HCT116 (cell line): ENCODE data around the gene PIK3R2. TPM values are rescaled to one million over a fixed set of nuclear protein-coding genes. Genes with fewer than 3 reads are reported as not detected.

Experiments used
- ATAC-seq: fragments of 200-7000 bp; cut with Tn5 transposase; 2 replicates; pipeline ENCODE4 v1.9.1; 2020; ENCODE audit warnings: mild to moderate bottlenecking, moderate library complexity
- BruUV-seq: library from RNA; stranded (reverse); fragments of 400-500 nt; replicated peaks from 2 replicates; lab custom pipeline; 2021; lab: Mats Ljungman, UMichigan
- CTCF ChIA-PET: fragments of 300-600 bp; sonication (Branson Sonifier 250); formaldehyde crosslinking; loops from one replicate; lab custom pipeline; 2021; ENCODE audit warnings: antibody characterized with exemption; lab: Charles Lee
- POLR2A ChIA-PET: fragments of 300-600, 350-600 bp; sonication (Branson Sonifier 250); formaldehyde crosslinking; loops from one replicate; lab custom pipeline; 2021; ENCODE audit warnings: antibody characterized with exemption; lab: Charles Lee
- RAD21 ChIA-PET, 2 experiments: fragments of 300-600 bp; sonication (Branson Sonifier 250); formaldehyde crosslinking; loops; one replicate each; lab custom pipeline; 2023; ENCODE audit warnings: low total read pairs in 2 of 2; ENCODE audit not compliant: uncharacterized antibody in 2 of 2, unreplicated experiment in 2 of 2, low non-redundant PET in 1 of 2; lab: Charles Lee
- DNase-seq: peaks from one replicate; pipeline ENCODE4 v3.0.0-alpha.2; 2010; ENCODE audit warnings: low read depth, low spot score
- H2AFZ ChIP-seq: fragments of 200-600 bp; shearing (Covaris generic), sonication (generic); 2 replicates; pipeline ENCODE4 v1.6.1; 2017; ENCODE audit warnings: low read depth, mixed run types, mixed read lengths, antibody characterized with exemption, low read length; ENCODE audit not compliant: poor library complexity, severe bottlenecking
- H3K27ac ChIP-seq: 2 replicates; pipeline ENCODE4 v1.5.1; 2012; ENCODE audit warnings: low read depth, low read length
- H3K27me3 ChIP-seq: fragments of 200-600 bp; sonication (generic); 2 replicates; pipeline ENCODE4 v1.6.1; 2016; ENCODE audit warnings: mixed run types, low read length, mixed read lengths; ENCODE audit not compliant: insufficient read depth
- H3K36me3 ChIP-seq, 2 experiments: fragments of 200-500 bp in 1 of 2; fragments of 200-600 bp in 1 of 2; sonication (Bioruptor generic) in 1 of 2; sonication (generic) in 1 of 2; 2 replicates each; pipeline versions ENCODE4 v1.5.1 to v1.6.1; 2014 to 2016; ENCODE audit warnings: low read length in 2 of 2, inconsistent platforms in 1 of 2, mixed read lengths in 1 of 2, mixed run types in 1 of 2; ENCODE audit not compliant: insufficient read depth in 2 of 2, control insufficient read depth in 1 of 2
- H3K4me1 ChIP-seq, 2 experiments: fragments of 200-600 bp in 1 of 2; sonication (generic) in 1 of 2; 2 replicates each; pipeline versions ENCODE4 v1.5.1 to v1.6.1; 2012 to 2017; ENCODE audit warnings: low read length in 2 of 2, inconsistent platforms in 1 of 2, mild to moderate bottlenecking in 1 of 2, mixed read lengths in 1 of 2, mixed run types in 1 of 2, moderate library complexity in 1 of 2; ENCODE audit not compliant: insufficient read depth in 2 of 2, control insufficient read depth in 1 of 2
- H3K4me2 ChIP-seq: fragments of 200-600 bp; sonication (generic); 2 replicates; pipeline ENCODE4 v1.6.1; 2017; ENCODE audit warnings: mixed run types, low read length, mixed read lengths
- H3K4me3 ChIP-seq, 2 experiments: fragments of 200-600 bp in 1 of 2; sonication (generic) in 1 of 2; replicated peaks in 1 of 2; 2 replicates each; pipeline ENCODE4 v1.5.1; 2011 to 2016; ENCODE audit warnings: low read length in 2 of 2, control low read depth in 1 of 2, low read depth in 1 of 2, mild to moderate bottlenecking in 1 of 2, mixed read lengths in 1 of 2, mixed run types in 1 of 2
- H3K79me2 ChIP-seq: fragments of 200-600 bp; sonication (generic); 2 replicates; pipeline ENCODE4 v1.6.1; 2017; ENCODE audit warnings: mild to moderate bottlenecking, mixed run types, low read length, moderate library complexity, mixed read lengths; ENCODE audit not compliant: insufficient read depth
- H3K9ac ChIP-seq: fragments of 200-600 bp; sonication (generic); 2 replicates; pipeline ENCODE4 v1.6.1; 2016; ENCODE audit warnings: low read length, mixed read lengths
- H3K9me2 ChIP-seq: fragments of 200-600 bp; sonication (generic), shearing (Covaris generic); 2 replicates; pipeline ENCODE4 v1.6.1; 2017; ENCODE audit warnings: mixed run types, mild to moderate bottlenecking, moderate library complexity; ENCODE audit not compliant: insufficient read depth
- H3K9me3 ChIP-seq, 2 experiments: fragments of 200-500 bp in 1 of 2; fragments of 200-600 bp in 1 of 2; sonication (Bioruptor generic) in 1 of 2; sonication (generic) in 1 of 2; 2 replicates each; pipeline ENCODE4 v1.6.1; 2014 to 2017; ENCODE audit warnings: low read length in 2 of 2, mixed read lengths in 2 of 2, inconsistent platforms in 1 of 2, low read depth in 1 of 2, mild to moderate bottlenecking in 1 of 2, mixed run types in 1 of 2, moderate library complexity in 1 of 2; ENCODE audit not compliant: control insufficient read depth in 1 of 2, insufficient read depth in 1 of 2
- H4K20me1 ChIP-seq: fragments of 200-600 bp; sonication (generic), shearing (Covaris generic); 2 replicates; pipeline ENCODE4 v1.6.1; 2017; ENCODE audit warnings: mixed run types, mild to moderate bottlenecking, moderate library complexity; ENCODE audit not compliant: insufficient read depth
- CBX3 ChIP-seq: IDR thresholded peaks from 2 replicates; pipeline ENCODE4 v1.6.1; 2012; ENCODE audit warnings: low read depth
- CEBPB ChIP-seq: IDR thresholded peaks from 2 replicates; pipeline ENCODE4 v1.6.1; 2012; ENCODE audit warnings: low read depth
- EGR1 ChIP-seq: IDR thresholded peaks from 2 replicates; pipeline ENCODE4 v1.6.1; 2012; ENCODE audit warnings: low read depth
- ELF1 ChIP-seq: IDR thresholded peaks from 2 replicates; pipeline ENCODE4 v1.6.1; 2012; ENCODE audit warnings: low read depth, borderline replicate concordance
- EZH2 ChIP-seq: fragments of 200-600 bp; sonication (generic); IDR thresholded peaks from 2 replicates; pipeline ENCODE4 v1.6.1; 2017; ENCODE audit warnings: antibody characterized with exemption, mixed run types
- EZH2phosphoT487 ChIP-seq: fragments of 200-600 bp; IDR thresholded peaks from 2 replicates; pipeline ENCODE4 v1.6.1; 2018; ENCODE audit warnings: antibody characterized with exemption, borderline replicate concordance
- FOSL1 ChIP-seq: IDR thresholded peaks from 2 replicates; pipeline ENCODE4 v1.6.1; 2012; ENCODE audit warnings: low read depth
- MAX ChIP-seq: IDR thresholded peaks from 2 replicates; pipeline ENCODE4 v1.6.1; 2012
- POLR2A ChIP-seq: IDR thresholded peaks from 2 replicates; pipeline ENCODE4 v1.7.0; 2011; ENCODE audit warnings: borderline replicate concordance; ENCODE audit not compliant: insufficient read depth, insufficient read length; ENCODE audit errors: extremely low read depth
- REST ChIP-seq: IDR thresholded peaks from 2 replicates; pipeline ENCODE4 v1.6.1; 2012; ENCODE audit warnings: low read depth
- SRF ChIP-seq: IDR thresholded peaks from 2 replicates; pipeline ENCODE4 v1.6.1; 2012; ENCODE audit warnings: low read depth
- ZBTB33 ChIP-seq: IDR thresholded peaks from 2 replicates; pipeline ENCODE4 v1.6.1; 2011; ENCODE audit warnings: mild to moderate bottlenecking, low read length, moderate library complexity; ENCODE audit not compliant: insufficient replicate concordance; ENCODE audit errors: extremely low read depth
- ZFX ChIP-seq: fragments of 450-650 bp; IDR thresholded peaks from 2 replicates; pipeline ENCODE4 v1.6.1; 2017
- intact Hi-C: fragments of 100-400 bp; cut with micrococcal nuclease; formaldehyde crosslinking; loops from 2 replicates; pipeline ENCODE4 v1.10.0; 2022
- total RNA-seq: library from RNA; stranded (reverse); gene quantifications from one replicate; pipeline ENCODE4 v1.2.1, GENCODE V29; 2021; ENCODE audit not compliant: unreplicated experiment

The PIK3R2 gene
- total RNA-seq, 1 experiment from 2014 or later, result 53.4 TPM

GRCh38 chr19:18183529-18183928, 30.6 kb downstream of the PIK3R2 start:
- Histone ChIP-seq H3K4me2 (no peak overlapping the region), H3K4me1 (peaks cover 14 to 21% of the 10 kb centered on the region in 2 experiments), H3K79me2 (no peaks in the 10 kb centered on the region), H3K9me3 (no peaks in the 10 kb centered on the region), H3K27me3 (no peaks in the 10 kb centered on the region), H3K9me2 (no peaks in the 10 kb centered on the region), H2AFZ (no peak overlapping the region), H3K9ac (no peak overlapping the region), H4K20me1 (no peaks in the 10 kb centered on the region), H3K4me3 (no peak overlapping the region), H3K36me3 (no peaks in the 10 kb centered on the region), H3K27ac (no peak overlapping the region)
- ATAC-seq (no peak), DNase-seq (no peak)
- ChIA-PET RAD21 (no interaction called here), POLR2A (no interaction called here), CTCF (interaction anchor here (1.0 kb wide), 1 partner anchor 22 kb away, joined by 3 read pairs; no protein-coding TSS in a partner anchor)
- no TSS peak for BruUV-seq
- no peak for TF ChIP-seq ELF1
- TF ChIP-seq EGR1, result no peak
- intact Hi-C loops, result no loop called here

- H3K27me3 ChIP-seq, result no peaks in the 10 kb centered on the region
- H3K4me2 ChIP-seq, result peak overlapping the region; percentile 42; the same call in 1 of the 2 replicates
- H3K4me3 ChIP-seq, result no peak overlapping the region
- intact Hi-C loops, result no loop called here
- no peaks in the 10 kb centered on the region for H3K36me3 ChIP-seq
- H2AFZ ChIP-seq, result no peak overlapping the region
- H3K9ac ChIP-seq, result no peak overlapping the region
- H3K9me3 ChIP-seq, result no peaks in the 10 kb centered on the region
- DNase-seq (no peak), ATAC-seq (no peak)
- ChIA-PET POLR2A (no interaction called here), RAD21 (no interaction called here), CTCF (no interaction called here)
- no peak for TF ChIP-seq REST
- TF ChIP-seq POLR2A, result no peak
- no peak for TF ChIP-seq ZBTB33
- TF ChIP-seq EGR1, result no peak
- TF ChIP-seq CEBPB, result no peak
- no peak for TF ChIP-seq EZH2phosphoT487
- TF ChIP-seq MAX, result no peak
- TF ChIP-seq SRF, result no peak
- no peak for TF ChIP-seq ELF1
- no peak for TF ChIP-seq FOSL1
- no peak for TF ChIP-seq EZH2
- TF ChIP-seq CBX3, result no peak
- TF ChIP-seq ZFX, result no peak
- no peaks in the 10 kb centered on the region for H3K9me2 ChIP-seq
- no peaks in the 10 kb centered on the region for H4K20me1 ChIP-seq
- peaks cover 14 to 21% of the 10 kb centered on the region in 2 experiments for H3K4me1 ChIP-seq
- BruUV-seq, result no TSS peak
- H3K27ac ChIP-seq, result no peak overlapping the region
- no peaks in the 10 kb centered on the region for H3K79me2 ChIP-seq
These were observed 32.6 kb downstream of the PIK3R2 start for GRCh38 chr19:18185538-18185937.
